Coronary artery (tissue), 2 donors: ENCODE data around the gene FRMD4A.
"Not testable (repeated sequence)": the region's sequence is repeated elsewhere in the genome, so short reads cannot be mapped to it uniquely, and the experiment has no call there.

Experiments used
- DNase-seq: peaks from one replicate; pipeline ENCODE4 v3.0.0-alpha.2; 2017; ENCODE audit warnings: low spot score
- H3K27ac ChIP-seq, 2 donors: fragments of 200-600 bp; sonication (generic); one replicate each; pipeline ENCODE4 v1.5.1; 2016 to 2019
- H3K4me3 ChIP-seq: fragments of 200-600 bp; sonication (generic); 2 replicates; pipeline ENCODE4 v1.5.1; 2016; ENCODE audit warnings: mild to moderate bottlenecking, moderate library complexity
- TF ChIP-seq, protein P1 (sequence below): fragments of 200-600 bp; sonication (generic); IDR thresholded peaks from one replicate; pipeline ENCODE4 v1.5.1; 2019; ENCODE audit warnings: antibody characterized with exemption

FRMD4A gene

DNA sequence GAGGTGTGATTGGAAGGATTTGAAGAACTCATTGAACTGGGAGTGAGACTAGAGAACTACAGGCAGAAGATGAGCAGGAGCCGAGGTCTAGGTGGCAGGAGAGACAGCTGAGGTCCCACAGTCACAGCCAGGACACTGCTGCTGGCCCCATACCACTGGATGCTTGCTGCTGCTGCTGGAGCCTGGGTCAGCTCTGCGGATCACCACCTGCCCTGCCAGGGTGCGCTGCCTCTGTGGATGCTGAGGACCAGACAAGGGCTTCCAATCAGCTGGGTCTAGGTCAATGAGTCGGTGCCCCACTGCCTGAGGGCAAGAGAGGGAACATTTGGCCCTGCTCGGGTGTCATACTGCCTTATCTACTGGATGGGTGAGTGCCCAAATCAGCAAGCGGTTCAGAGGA, 94.4 kb downstream of the FRMD4A start:
- TF ChIP-seq, protein P1, sequence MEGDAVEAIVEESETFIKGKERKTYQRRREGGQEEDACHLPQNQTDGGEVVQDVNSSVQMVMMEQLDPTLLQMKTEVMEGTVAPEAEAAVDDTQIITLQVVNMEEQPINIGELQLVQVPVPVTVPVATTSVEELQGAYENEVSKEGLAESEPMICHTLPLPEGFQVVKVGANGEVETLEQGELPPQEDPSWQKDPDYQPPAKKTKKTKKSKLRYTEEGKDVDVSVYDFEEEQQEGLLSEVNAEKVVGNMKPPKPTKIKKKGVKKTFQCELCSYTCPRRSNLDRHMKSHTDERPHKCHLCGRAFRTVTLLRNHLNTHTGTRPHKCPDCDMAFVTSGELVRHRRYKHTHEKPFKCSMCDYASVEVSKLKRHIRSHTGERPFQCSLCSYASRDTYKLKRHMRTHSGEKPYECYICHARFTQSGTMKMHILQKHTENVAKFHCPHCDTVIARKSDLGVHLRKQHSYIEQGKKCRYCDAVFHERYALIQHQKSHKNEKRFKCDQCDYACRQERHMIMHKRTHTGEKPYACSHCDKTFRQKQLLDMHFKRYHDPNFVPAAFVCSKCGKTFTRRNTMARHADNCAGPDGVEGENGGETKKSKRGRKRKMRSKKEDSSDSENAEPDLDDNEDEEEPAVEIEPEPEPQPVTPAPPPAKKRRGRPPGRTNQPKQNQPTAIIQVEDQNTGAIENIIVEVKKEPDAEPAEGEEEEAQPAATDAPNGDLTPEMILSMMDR, result no peak
- no peak for DNase-seq

DNA sequence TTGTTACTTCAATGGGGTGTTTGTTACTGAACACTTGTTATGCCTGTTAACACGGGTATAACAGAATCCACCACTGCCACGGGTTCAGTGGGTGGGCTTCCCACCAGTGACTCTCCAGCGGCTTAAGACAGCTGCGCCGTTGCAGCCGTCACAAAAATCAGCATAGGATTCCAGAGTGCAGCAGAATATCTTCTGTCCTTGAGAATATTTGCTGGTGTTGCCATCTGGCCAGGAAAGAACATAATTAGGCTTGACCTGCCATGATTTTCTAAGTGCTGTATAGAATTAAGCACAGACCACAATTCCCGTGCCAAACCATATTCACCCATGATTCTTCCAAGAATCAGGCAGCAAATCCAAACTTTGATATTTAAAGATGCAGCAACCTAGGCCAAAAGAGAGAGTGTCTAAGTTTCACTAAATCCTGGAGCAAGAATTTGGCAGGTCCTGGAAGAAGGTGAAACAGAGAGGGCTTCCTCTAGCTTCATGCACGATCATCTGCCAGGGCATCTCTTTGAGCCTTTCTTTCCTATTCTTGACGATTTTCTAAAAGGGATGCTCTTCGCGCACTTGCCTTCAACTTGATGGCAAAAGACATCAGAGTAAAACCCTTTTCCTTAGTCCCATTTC, 95.0 kb downstream of the FRMD4A start:
- no peak overlapping the region for H3K4me3 ChIP-seq
- no peak for DNase-seq

More for the DNA sequence above, 94.4 kb downstream of the FRMD4A start:
- no peak overlapping the region for H3K27ac ChIP-seq
- no peak overlapping the region for H3K4me3 ChIP-seq

DNA sequence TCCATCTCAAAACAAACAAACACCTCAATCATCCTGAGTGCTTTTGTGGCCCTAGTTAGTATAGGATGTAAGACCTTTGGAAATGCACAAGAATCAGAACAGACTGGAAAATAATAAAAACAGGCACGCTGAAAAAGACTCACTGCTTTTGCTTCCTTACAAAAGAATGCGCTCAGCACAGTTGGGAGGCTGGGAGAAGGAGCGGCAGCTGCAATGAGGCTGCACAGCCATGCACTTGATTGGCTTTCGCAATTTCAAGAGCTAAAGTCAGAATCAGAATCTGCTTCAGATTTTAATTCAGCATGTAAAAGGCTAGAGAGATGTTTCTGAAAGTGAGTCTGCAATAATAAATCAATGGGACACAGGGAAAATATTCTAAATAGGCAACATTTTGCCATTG, 97.2 kb downstream of the FRMD4A start:
- TF ChIP-seq, protein P1, result no peak
- DNase-seq, result no peak
- H3K27ac ChIP-seq, result no peak overlapping the region
- no peak overlapping the region for H3K4me3 ChIP-seq

More for the DNA sequence above, 95.0 kb downstream of the FRMD4A start:
- no peak overlapping the region for H3K27ac ChIP-seq
- TF ChIP-seq, protein P1, result no peak

DNA sequence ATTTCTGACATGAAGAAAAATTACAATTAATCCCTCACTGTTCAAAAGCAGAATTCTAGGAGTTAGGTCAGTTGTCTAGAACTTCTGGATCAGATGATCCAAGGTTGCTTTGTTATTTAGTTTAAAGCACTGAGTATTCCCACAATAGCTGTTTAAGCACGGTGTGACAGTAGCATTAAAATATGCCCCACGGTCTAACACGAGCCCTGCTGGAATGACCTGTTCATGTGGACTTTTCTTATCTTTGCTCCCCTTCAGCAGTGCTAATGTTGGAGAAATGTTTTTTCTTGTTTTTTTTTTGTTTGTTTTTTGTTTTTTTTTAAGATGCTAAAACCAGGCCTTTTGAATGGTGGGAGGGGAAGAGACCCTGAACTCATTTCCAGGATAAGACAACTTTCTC, 101.9 kb downstream of the FRMD4A start:
- H3K27ac ChIP-seq, H3K4me3 ChIP-seq, DNase-seq: not testable (repeated sequence)

DNA sequence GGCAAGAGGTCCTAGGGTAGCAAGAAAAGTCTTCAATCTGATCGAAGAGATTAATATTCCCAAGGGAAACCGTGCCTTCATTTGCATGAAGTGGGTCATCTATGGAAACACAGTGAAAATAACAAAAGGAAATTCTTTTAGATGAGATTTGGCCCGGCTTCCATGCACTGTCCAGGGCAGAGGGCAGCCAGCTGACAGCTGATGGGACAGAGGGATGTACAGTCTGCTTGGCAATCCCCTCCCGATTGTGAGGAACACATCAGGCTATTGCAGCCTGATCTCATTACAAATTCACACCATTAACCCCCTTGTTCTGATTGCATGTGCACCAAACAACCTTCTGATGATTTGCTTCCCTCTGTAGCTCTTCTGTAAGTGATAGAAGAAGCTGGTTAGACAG, 105.3 kb downstream of the FRMD4A start:
- TF ChIP-seq, protein P1, result no peak
- no peak overlapping the region for H3K4me3 ChIP-seq
- no peak for DNase-seq
- no peak overlapping the region for H3K27ac ChIP-seq

DNA sequence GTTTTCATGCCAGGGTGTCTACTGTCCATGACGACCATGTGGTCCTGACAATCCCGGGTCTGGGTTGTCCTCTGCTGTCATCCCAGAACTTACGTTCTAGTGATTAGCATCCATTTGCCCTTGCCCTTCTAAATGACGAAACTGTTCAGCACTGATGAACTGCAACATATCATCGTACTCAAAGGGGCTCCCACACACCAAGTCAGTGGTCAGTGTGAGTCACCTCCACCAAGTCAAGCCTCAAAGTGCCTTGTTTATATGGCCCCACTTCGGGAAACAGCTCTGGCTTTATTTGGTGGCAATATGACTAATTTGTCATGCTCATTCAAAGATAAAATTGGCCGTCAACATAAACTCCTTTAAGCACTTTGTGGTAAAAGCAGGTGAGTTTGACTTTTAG, 110.7 kb downstream of the FRMD4A start:
- Histone ChIP-seq H3K4me3 (no peak overlapping the region), H3K27ac (no peak overlapping the region)
- no peak for DNase-seq
- TF ChIP-seq, protein P1, result no peak

DNA sequence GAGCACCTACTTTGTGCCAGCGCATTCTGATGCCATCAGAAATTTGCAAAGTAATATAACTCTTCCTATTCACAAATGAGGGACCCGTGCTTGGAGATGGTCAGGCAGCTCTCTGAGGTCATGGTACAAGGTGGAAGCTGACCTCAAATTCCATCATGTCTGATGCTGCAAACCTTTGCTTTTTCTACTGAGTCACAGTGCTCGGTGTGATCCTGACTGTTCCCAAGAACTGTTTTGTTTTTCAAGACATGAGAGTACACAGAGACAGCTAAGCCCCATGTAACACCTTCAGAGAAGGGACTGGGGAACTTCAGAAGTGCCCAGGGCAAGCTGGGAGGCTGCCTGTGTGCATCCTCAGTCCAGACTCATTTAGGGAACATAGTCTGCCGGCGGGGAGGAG, 111.3 kb downstream of the FRMD4A start:
- Histone ChIP-seq H3K4me3 (no peak overlapping the region), H3K27ac (no peak overlapping the region)
- TF ChIP-seq, protein P1, result no peak
- no peak for DNase-seq
